Jurkat, Clone E6-1 (cell line): Measurements from ENCODE around the gene RNU5D-1.

Source experiments
- DNase-seq: peaks from one replicate; pipeline ENCODE4 v3.0.0-alpha.2; 2011; ENCODE audit warnings: low read depth, low spot score
- H3K4me3 ChIP-seq: 2 replicates; pipeline ENCODE4 v1.5.1; 2011; ENCODE audit warnings: mild to moderate bottlenecking, low read length, control low read depth, moderate library complexity

Gene RNU5D-1

DNA sequence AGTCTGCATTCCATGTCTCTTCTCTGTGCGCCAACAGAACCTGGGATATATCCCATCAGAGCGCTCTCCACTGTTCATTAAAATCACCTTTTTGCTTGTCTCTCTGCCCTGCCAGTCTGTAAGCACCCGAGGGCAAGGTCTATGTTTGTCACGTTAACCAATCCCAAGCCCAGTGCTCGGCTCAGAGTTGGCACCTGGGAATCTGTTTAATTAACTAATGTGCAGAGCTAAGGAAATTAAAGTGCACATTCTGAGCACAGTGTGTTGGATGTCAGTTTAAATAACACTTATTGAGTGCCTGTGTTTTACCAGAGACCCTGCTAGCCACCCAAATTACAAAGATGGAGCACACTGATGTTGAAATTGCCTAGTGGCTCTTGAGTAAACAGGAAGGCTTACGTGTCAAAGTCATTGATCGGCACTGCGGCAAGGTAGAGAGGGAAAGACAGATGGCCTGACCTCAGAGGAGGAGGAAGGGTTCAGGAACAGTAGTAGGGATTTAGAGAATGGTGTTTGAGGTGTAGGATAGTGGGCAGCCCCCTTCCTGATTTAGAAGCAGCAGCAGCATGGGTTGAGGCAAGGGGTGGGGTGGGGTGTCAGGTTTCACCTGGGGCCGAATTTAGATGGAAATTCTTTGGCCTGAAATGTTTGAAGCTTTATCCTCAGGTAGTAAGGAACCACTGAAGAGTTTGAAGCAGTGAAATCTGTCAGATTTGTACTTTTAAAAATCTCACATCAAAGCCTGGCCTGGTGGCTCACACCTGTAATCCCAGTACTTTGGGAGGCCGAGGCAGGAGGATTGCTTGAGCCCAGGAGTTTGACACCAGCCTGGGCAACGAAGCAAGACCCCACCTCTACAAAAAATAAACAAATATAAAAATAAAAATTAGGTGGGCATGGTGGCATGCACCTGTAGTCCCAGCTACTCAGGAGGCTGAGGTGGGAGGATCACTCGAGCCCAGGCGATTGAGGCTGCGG is 48.8 kb downstream of the RNU5D-1 start:
- no peak overlapping the region for H3K4me3 ChIP-seq
- no peak for DNase-seq
